ENCODE measurements around the gene LENG9. TPM values are rescaled to one million over a fixed set of nuclear protein-coding genes. Genes with fewer than 3 reads are reported as not detected.

Gene LENG9
- total and polyA plus RNA-seq, 2 experiments from 2014 or later: 7.6 TPM; not detected in 1

DNA sequence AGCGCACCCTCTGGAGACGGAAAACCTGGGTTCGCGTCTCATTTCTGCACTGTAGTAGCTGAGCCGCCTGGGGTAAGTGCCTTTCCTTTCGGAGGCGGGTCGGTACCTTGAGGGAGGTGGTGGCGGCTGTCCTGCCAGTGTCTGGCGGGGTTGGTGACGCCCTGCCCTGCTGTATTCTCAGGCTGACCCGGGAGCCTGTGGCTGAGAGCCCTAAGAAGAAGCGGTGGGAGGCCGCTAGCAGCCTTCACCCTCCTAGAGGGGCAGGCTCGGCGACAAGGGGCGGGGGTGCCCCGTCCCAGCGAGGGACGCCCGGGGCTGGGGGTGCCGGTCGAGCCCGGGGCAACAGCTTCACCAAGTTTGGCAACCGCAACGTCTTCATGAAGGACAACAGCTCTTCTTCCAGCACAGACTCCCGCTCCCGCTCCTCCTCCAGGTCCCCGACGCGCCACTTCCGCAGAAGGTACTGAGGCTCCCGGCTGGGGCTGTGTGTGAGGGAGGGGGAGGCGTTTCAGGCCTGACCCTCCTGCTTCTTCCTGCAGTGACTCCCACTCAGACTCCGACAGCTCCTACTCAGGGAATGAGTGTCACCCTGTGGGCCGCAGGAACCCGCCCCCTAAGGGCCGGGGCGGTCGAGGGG lies 7.7 kb downstream of the LENG9 start:
- Histone ChIP-seq H3K4me1 (ENCODE audit: low read depth) (no peaks in the 10 kb centered on the region), H3K4me3 (no peak overlapping the region), H3K27ac (no peak overlapping the region), H3K9me3 (ENCODE audit: low read depth) (no peaks in the 10 kb centered on the region), H3K36me3 (peaks cover 80% of the 10 kb centered on the region), H3K27me3 (no peaks in the 10 kb centered on the region)
- DNase-seq (ENCODE audit: low read depth in 1 of 2, low spot score in 1 of 2): no peak
- TF ChIP-seq, protein P1, sequence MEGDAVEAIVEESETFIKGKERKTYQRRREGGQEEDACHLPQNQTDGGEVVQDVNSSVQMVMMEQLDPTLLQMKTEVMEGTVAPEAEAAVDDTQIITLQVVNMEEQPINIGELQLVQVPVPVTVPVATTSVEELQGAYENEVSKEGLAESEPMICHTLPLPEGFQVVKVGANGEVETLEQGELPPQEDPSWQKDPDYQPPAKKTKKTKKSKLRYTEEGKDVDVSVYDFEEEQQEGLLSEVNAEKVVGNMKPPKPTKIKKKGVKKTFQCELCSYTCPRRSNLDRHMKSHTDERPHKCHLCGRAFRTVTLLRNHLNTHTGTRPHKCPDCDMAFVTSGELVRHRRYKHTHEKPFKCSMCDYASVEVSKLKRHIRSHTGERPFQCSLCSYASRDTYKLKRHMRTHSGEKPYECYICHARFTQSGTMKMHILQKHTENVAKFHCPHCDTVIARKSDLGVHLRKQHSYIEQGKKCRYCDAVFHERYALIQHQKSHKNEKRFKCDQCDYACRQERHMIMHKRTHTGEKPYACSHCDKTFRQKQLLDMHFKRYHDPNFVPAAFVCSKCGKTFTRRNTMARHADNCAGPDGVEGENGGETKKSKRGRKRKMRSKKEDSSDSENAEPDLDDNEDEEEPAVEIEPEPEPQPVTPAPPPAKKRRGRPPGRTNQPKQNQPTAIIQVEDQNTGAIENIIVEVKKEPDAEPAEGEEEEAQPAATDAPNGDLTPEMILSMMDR (IDR thresholded peaks at IDR 0.05; ENCODE audit: low read depth, low read length): no peak

DNA sequence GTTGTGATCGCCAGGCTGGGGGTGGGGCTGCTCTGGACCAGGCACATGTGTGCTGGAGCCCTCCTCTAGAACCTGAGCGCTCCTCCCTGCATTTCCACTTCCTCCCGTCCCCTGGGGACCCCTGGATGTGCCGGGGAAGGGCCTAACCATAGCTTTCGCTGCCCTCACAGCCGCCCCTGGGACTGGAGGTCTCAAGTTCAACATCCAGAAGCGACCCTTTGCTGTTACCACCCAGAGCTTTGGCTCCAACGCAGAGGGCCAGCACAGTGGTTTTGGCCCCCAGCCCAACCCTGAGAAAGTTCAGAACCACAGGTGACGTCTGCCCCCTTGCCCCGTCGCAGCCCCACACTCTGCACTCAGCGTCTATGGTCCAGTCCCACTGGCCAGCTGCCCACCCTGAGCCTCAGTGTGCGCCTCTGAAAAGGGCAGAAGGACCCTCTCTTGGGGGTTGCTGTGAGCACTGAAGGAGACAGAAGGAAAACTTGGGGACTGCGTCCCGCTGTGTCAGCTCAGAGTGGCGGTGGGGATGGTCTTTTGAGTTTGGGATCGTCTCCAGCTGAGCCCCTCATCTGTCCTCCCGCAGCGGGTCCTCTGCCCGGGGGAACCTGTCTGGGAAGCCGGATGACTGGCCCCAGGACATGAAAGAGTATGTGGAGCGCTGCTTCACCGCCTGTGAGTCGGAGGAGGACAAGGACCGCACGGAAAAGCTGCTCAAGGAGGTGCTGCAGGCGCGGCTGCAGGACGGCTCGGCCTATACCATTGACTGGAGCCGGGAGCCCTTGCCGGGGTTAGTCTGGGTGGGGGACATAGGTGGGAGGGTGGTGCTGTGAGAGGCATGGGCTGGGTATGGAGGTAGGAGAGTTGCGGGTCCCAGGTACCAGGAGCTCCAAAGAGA lies 8.6 kb downstream of the LENG9 start:
- Histone ChIP-seq H3K27ac (no peak overlapping the region), H3K36me3 (peaks cover 80% of the 10 kb centered on the region), H3K9me3 (ENCODE audit: low read depth) (no peaks in the 10 kb centered on the region), H3K4me1 (ENCODE audit: low read depth) (peaks cover 4% of the 10 kb centered on the region), H3K27me3 (no peaks in the 10 kb centered on the region), H3K4me3 (no peak overlapping the region)
- TF ChIP-seq, protein P1 (IDR thresholded peaks at IDR 0.05; ENCODE audit: low read depth, low read length): no peak
- DNase-seq (ENCODE audit: low read depth in 1 of 2, low spot score in 1 of 2): no peak

DNA sequence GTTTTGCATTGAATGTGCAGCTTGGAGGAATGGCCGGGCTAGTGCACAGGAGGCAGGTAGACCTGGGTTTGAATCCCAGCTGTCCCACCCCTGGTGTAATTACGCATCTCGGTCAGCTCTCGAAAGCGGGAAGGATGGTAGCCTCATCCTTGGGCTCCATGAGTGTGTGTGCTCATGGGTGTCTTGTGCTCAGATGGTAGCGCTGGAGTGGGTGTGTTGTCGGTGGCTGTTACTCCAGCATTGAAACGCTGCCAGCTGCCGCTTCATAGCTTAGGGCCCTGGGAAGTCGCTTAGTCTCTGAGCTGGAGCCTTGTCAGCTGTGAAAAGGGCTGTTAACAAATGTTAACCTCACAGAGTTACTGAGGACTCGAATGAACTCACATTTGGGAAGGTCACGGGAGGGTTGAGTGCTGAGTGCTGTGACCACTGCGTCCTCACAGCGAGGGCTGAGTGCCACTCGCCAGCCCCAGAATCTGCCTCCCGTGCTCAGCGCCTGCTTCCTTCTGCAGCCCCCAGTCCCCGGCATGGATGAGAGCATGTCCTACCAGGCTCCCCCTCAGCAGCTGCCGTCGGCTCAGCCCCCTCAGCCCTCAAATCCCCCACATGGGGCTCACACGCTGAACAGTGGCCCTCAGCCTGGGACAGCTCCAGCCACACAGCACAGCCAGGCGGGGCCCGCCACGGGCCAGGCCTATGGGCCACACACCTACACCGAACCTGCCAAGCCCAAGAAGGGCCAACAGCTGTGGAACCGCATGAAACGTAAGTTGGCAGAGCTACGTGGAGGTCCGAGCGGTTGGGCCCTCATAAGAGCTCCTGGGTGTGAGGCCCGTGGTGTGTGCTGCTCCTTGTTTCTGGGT lies 9.4 kb downstream of the LENG9 start:
- H3K36me3 ChIP-seq: peaks cover 76% of the 10 kb centered on the region
- no peaks in the 10 kb centered on the region for H3K27me3 ChIP-seq
- no peak for DNase-seq (ENCODE audit: low read depth in 1 of 2, low spot score in 1 of 2)
- H3K4me1 ChIP-seq (ENCODE audit: low read depth): peaks cover 6% of the 10 kb centered on the region
- TF ChIP-seq, protein P1 (IDR thresholded peaks at IDR 0.05; ENCODE audit: low read depth, low read length): no peak
- H3K4me3 ChIP-seq: no peak overlapping the region
- no peaks in the 10 kb centered on the region for H3K9me3 ChIP-seq (ENCODE audit: low read depth)
- no peak overlapping the region for H3K27ac ChIP-seq

DNA sequence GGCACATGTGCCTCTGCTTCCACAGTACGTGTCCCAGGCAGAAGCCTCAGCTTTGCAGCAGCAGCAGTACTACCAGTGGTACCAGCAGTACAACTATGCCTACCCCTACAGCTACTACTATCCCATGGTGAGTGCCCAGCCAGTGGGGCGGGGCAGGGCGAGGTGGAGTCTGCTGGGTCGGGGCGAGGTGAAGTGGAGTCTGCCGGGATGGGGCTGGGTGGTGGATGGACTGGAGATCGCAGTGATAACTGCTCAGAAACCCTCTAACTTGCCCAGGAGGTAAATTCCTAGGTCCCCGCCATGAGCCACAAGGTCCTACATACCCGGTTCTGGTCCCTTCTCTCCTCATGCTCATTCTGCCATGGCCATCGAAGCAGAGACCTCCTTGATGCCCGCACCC lies 11.0 kb downstream of the LENG9 start:
- no peak for DNase-seq (ENCODE audit: low read depth in 1 of 2, low spot score in 1 of 2)
- Histone ChIP-seq H3K4me3 (no peak overlapping the region), H3K27ac (no peak overlapping the region), H3K9me3 (ENCODE audit: low read depth) (no peaks in the 10 kb centered on the region), H3K27me3 (no peaks in the 10 kb centered on the region), H3K4me1 (ENCODE audit: low read depth) (peaks cover 6% of the 10 kb centered on the region), H3K36me3 (peaks cover 62% of the 10 kb centered on the region)
- TF ChIP-seq, protein P1 (IDR thresholded peaks at IDR 0.05; ENCODE audit: low read depth, low read length): no peak

DNA sequence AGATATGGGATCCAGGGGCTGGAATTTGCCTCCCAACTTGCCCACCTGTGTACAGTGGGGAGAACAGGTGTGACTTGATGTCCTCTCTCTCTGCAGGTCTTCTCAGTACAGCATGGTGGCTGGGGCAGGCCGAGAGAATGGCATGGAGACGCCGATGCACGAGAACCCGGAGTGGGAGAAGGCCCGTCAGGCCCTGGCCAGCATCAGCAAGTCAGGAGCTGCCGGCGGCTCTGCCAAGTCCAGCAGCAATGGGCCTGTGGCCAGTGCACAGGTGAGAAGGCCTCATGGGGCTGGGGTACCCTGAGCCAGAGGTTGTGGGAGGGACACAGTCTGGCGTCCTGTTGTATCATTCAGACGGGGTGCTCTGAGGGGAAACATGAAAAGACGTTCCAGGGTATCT lies 11.6 kb downstream of the LENG9 start:
- peaks cover 56% of the 10 kb centered on the region for H3K36me3 ChIP-seq

More for the DNA sequence above, 11.6 kb downstream of the LENG9 start:
- H3K9me3 ChIP-seq (ENCODE audit: low read depth): no peaks in the 10 kb centered on the region
- TF ChIP-seq, protein P1 (IDR thresholded peaks at IDR 0.05; ENCODE audit: low read depth, low read length): no peak
- H3K4me3 ChIP-seq: no peak overlapping the region
- H3K27me3 ChIP-seq: no peaks in the 10 kb centered on the region
- no peak for DNase-seq (ENCODE audit: low read depth in 1 of 2, low spot score in 1 of 2)
- H3K27ac ChIP-seq: no peak overlapping the region
- H3K4me1 ChIP-seq (ENCODE audit: low read depth): peaks cover 12% of the 10 kb centered on the region
